GM23248 (cell line): Measurements from ENCODE around the gene SHANK2.

Source experiments
- EZH2 ChIP-seq: fragments of 200-600 bp; sonication (generic); IDR thresholded peaks from 2 replicates; pipeline ENCODE4 v1.6.1; 2018; ENCODE audit warnings: antibody characterized with exemption, mild to moderate bottlenecking; ENCODE audit not compliant: insufficient read depth, poor library complexity, severe bottlenecking
- EZH2phosphoT487 ChIP-seq: fragments of 200-600 bp; sonication (generic); IDR thresholded peaks from 2 replicates; pipeline ENCODE4 v1.6.1; 2018; ENCODE audit warnings: antibody characterized with exemption, moderate library complexity, mild to moderate bottlenecking, low read depth; ENCODE audit not compliant: insufficient read depth

DNA sequence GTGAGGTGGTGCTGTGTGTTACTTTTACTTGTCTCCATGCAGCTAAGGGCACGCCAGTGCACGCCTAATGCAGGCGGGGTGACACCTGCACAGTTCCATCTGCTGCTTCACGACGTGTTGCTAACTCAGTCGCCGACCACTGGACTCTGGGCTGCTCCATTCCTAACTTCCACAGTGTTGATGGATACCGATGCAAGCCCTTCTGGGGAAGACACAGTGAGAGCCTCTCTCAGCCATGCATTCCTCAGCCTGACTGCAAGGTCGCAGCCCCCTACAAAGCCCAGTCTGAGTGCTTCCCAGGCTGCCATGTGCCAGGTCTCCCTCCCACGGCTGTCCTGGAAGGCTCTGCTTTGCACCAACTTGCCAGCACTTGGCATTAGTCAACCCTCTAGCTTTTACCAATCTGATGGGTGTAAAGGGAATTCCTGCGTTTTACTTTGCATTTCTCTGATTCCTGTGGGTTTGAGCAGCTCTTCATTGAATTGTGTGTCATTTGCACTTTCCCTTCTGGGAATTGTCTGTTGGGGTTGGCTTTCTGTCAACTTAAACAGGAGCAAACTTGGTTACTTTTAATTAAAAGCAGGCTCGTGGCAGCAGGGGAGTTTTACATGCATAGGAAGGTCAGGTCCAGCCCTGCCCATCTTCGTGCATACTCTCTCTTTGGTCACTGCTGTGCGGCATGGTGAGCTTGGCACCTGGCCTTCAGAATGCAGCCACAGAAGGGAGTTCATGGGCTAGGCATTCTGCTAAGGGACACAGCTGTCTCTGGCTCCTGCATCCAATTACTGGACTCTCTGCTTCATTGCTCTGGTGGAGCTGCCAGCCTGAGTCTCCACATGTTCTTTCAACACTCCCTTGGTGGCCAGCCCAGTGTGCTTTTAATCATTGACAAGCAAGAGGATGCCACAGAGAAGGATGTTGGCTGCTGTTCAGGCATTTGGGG is 34.6 kb upstream of the SHANK2 start:
- TF ChIP-seq EZH2, result no peak
- TF ChIP-seq EZH2phosphoT487, result peak; percentile 100
